ENCODE data around the gene AP2A2. TPM values are rescaled to one million over a fixed set of nuclear protein-coding genes. Genes with fewer than 3 reads are reported as not detected.

The AP2A2 gene
- polyA plus RNA-seq, 3 donors = 5.7 to 61.0 (median 8.2) TPM

DNA sequence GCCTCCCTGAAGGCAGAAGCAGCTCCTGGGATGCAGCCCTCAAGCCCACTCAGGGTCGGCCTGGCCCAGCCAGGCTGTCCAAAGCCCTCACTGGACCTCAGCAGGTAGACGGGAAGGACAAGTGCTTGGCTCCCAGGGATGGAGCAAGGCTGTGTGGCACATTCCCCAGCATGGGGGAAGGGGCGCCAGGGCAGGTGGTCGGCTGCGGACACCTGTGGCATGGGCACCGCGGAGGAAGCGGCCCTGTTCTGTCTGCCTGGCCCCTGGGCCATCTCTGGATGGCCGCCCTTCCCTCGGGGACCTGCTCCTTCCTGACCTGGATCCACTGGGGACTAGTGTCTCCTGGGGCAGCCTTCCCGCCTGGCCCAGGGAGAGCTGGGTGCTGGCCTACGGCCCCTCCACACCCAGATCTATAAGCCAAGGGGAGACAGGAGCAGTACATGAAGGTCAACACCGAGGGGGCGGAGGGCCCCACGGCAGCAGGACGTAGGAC is 41.0 kb upstream of the AP2A2 start:
- 89% methylated on average over 15 of the region's 16 CpGs for WGBS (ENCODE audit: insufficient coverage)
- Histone ChIP-seq H3K27ac (ENCODE audit: low read depth in 1 of 2, low read length in 2 of 2) (no peak overlapping the region), H3K36me3 (replicated peaks in 1 of 2; ENCODE audit: control insufficient read depth in 1 of 2, insufficient read depth in 2 of 2, low read length in 2 of 2) (peaks cover 4 to 43% of the 10 kb centered on the region in 2 donors), H3K4me2 (replicated peaks; ENCODE audit: extremely low read depth, low read length, poor library complexity, severe bottlenecking) (no peak overlapping the region), H3K4me1 (ENCODE audit: control insufficient read depth in 1 of 2, insufficient read depth in 2 of 2, low read length in 2 of 2) (no peaks in the 10 kb centered on the region), H3K9ac (ENCODE audit: insufficient read depth, low read length, poor library complexity, severe bottlenecking) (no peak overlapping the region), H3K4me3 (replicated peaks in 1 of 3; ENCODE audit: low read depth in 2 of 3, low read length in 3 of 3) (no peak overlapping the region), H3K9me3 (replicated peaks in 1 of 2; ENCODE audit: control insufficient read depth in 1 of 2, insufficient read depth in 1 of 2, low read length in 2 of 2) (no peaks in the 10 kb centered on the region), H4K20me1 (ENCODE audit: insufficient read depth, low read length) (no peaks in the 10 kb centered on the region), H3K79me2 (ENCODE audit: insufficient read depth, low read length) (no peaks in the 10 kb centered on the region), H3K27me3 (ENCODE audit: control insufficient read depth in 2 of 2, insufficient read depth in 2 of 2, low read length in 2 of 2) (no peaks in the 10 kb centered on the region), H2AFZ (ENCODE audit: insufficient read depth, low read depth, low read length, poor library complexity, severe bottlenecking) (no peak overlapping the region)
- intact Hi-C loops (cut with micrococcal nuclease) = no loop called here
- Mint-ChIP-seq H3K27me3 (ENCODE audit: low read depth in 3 of 3) (peaks cover 0 to 4% (median 0%) of the 10 kb centered on the region in 3 donors), H3K36me3 (peaks cover 31 to 53% of the 10 kb centered on the region in 2 donors), H3K27ac (no peak overlapping the region), H3K9me3 (no peaks in the 10 kb centered on the region), H3K4me3 (no peak overlapping the region), H3K4me1 (no peaks in the 10 kb centered on the region)
- TF ChIP-seq, protein P1, sequence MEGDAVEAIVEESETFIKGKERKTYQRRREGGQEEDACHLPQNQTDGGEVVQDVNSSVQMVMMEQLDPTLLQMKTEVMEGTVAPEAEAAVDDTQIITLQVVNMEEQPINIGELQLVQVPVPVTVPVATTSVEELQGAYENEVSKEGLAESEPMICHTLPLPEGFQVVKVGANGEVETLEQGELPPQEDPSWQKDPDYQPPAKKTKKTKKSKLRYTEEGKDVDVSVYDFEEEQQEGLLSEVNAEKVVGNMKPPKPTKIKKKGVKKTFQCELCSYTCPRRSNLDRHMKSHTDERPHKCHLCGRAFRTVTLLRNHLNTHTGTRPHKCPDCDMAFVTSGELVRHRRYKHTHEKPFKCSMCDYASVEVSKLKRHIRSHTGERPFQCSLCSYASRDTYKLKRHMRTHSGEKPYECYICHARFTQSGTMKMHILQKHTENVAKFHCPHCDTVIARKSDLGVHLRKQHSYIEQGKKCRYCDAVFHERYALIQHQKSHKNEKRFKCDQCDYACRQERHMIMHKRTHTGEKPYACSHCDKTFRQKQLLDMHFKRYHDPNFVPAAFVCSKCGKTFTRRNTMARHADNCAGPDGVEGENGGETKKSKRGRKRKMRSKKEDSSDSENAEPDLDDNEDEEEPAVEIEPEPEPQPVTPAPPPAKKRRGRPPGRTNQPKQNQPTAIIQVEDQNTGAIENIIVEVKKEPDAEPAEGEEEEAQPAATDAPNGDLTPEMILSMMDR (IDR thresholded peaks at IDR 0.05) = no peak
- no peak for DNase-seq

GRCh38 chr11:886568-886967 is 39.1 kb upstream of the AP2A2 start:
- Histone ChIP-seq H3K27me3 (ENCODE audit: control insufficient read depth in 2 of 2, insufficient read depth in 2 of 2, low read length in 2 of 2) (no peaks in the 10 kb centered on the region), H3K27ac (ENCODE audit: low read depth in 1 of 2, low read length in 2 of 2) (no peak overlapping the region), H3K79me2 (ENCODE audit: insufficient read depth, low read length) (no peaks in the 10 kb centered on the region), H4K20me1 (ENCODE audit: insufficient read depth, low read length) (no peaks in the 10 kb centered on the region), H3K4me1 (ENCODE audit: control insufficient read depth in 1 of 2, insufficient read depth in 2 of 2, low read length in 2 of 2) (no peaks in the 10 kb centered on the region), H3K9me3 (replicated peaks in 1 of 2; ENCODE audit: control insufficient read depth in 1 of 2, insufficient read depth in 1 of 2, low read length in 2 of 2) (no peaks in the 10 kb centered on the region), H3K4me2 (replicated peaks; ENCODE audit: extremely low read depth, low read length, poor library complexity, severe bottlenecking) (no peak overlapping the region), H3K9ac (ENCODE audit: insufficient read depth, low read length, poor library complexity, severe bottlenecking) (no peak overlapping the region), H3K4me3 (replicated peaks in 1 of 3; ENCODE audit: low read depth in 2 of 3, low read length in 3 of 3) (no peak overlapping the region), H2AFZ (ENCODE audit: insufficient read depth, low read depth, low read length, poor library complexity, severe bottlenecking) (no peak overlapping the region), H3K36me3 (replicated peaks in 1 of 2; ENCODE audit: control insufficient read depth in 1 of 2, insufficient read depth in 2 of 2, low read length in 2 of 2) (peaks cover 4 to 32% of the 10 kb centered on the region in 2 donors)
- peaks cover 26 to 42% of the 10 kb centered on the region in 2 donors for H3K36me3 Mint-ChIP-seq
- DNase-seq = no peak
- no peaks in the 10 kb centered on the region for H3K4me1 Mint-ChIP-seq
- peaks cover 0 to 4% (median 0%) of the 10 kb centered on the region in 3 donors for H3K27me3 Mint-ChIP-seq (ENCODE audit: low read depth in 3 of 3)
- TF ChIP-seq, protein P1 (IDR thresholded peaks at IDR 0.05) = no peak
- H3K9me3 Mint-ChIP-seq = no peaks in the 10 kb centered on the region
- no peak overlapping the region for H3K27ac Mint-ChIP-seq
- 97% methylated on average over 17 of the region's 17 CpGs for WGBS (ENCODE audit: insufficient coverage)
- H3K4me3 Mint-ChIP-seq = no peak overlapping the region
- intact Hi-C loops (cut with micrococcal nuclease) = no loop called here

Data from CD14-positive monocyte (primary cell).